Adrenal gland (tissue), 12 donors: Measurements from ENCODE around the gene SP140. TPM values are rescaled to one million over a fixed set of nuclear protein-coding genes. Genes with fewer than 3 reads are reported as not detected.
"Not testable (repeated sequence)": the region's sequence is repeated elsewhere in the genome, so short reads cannot be mapped to it uniquely, and the experiment has no call there.

Experiments
- DNase-seq, 7 donors: peaks; one replicate each; pipeline ENCODE4 v3.0.0-alpha.2; 2019 to 2020
- H3K27ac ChIP-seq, 5 donors: fragments of 200-600 bp; sonication (generic) in 4 of 5; 1 replicate in 3 of 5; 2 replicates in 2 of 5; pipeline versions ENCODE4 v1.5.1 to v1.8.0; 2016 to 2020; ENCODE audit warnings: mild to moderate bottlenecking in 1 of 5
- H3K27me3 ChIP-seq: fragments of 200-600 bp; 2 replicates; pipeline ENCODE4 v1.8.0; 2021
- H3K36me3 ChIP-seq, 2 donors: fragments of 200-600 bp; replicated peaks in 1 of 2; 1 replicate in 1 of 2; 2 replicates in 1 of 2; pipeline versions ENCODE4 v1.5.1 to v1.8.0; 2018 to 2022
- H3K4me1 ChIP-seq, 2 donors: fragments of 200-600 bp; replicated peaks in 1 of 2; 1 replicate in 1 of 2; 2 replicates in 1 of 2; pipeline versions ENCODE4 v1.5.1 to v1.8.0; 2018 to 2021
- H3K4me3 ChIP-seq, 4 donors: fragments of 200-600 bp; sonication (generic) in 3 of 4; one replicate each; pipeline ENCODE4 v1.5.1; 2016 to 2018
- H3K9me3 ChIP-seq, 3 donors: fragments of 200-600 bp; sonication (generic) in 1 of 3; replicated peaks in 1 of 3; 1 replicate in 2 of 3; 2 replicates in 1 of 3; pipeline versions ENCODE4 v1.5.1 to v1.8.0; 2016 to 2021
- POLR2A ChIP-seq, 2 donors: fragments of 450-650 bp; IDR thresholded peaks; one replicate each; pipeline ENCODE4 v1.6.1; 2017; ENCODE audit warnings: antibody characterized with exemption in 2 of 2, mild to moderate bottlenecking in 2 of 2, moderate library complexity in 1 of 2
- WGBS, 4 donors: extraction: QIAGEN DNeasy Blood & Tissue Kit in 2 of 4; methylation state at CpG; one replicate each; pipeline versions ENCODE4 v1.1.5 to v1.1.7; 2013 to 2017; 5-methylcytosine and 5-hydroxymethylcytosine counted together
- intact Hi-C, 2 donors: fragments of 100-400 bp; cut with DNase I; formaldehyde crosslinking; loops; one replicate each; pipeline versions ENCODE4 v1.14.1 to v1.15.0; 2022 to 2023
- polyA plus RNA-seq, 3 donors: library from polyadenylated mRNA; stranded (reverse); fragments of 200-250 nt in 2 of 3; fragments of 350-450 nt in 1 of 3; fragmentation: Illumina TruSeq in 1 of 3; extraction: RNeasy Lipid Tissue Mini Kit (QIAGEN cat#74804) in 1 of 3; gene quantifications; one replicate each; pipeline ENCODE4 v1.2.3, GENCODE V29; 2013 to 2014
- total RNA-seq, 9 donors: library from RNA; depleted of rRNA in 4 of 9; stranded (reverse); fragments of >200 nt in 4 of 9; fragments of 120-200 nt in 1 of 9; fragmentation: NEBNext Ultra II Directional in 1 of 9; extraction: Animal tissue kit (Norgen Biotek cat#: 25700) in 1 of 9; gene quantifications; one replicate each; pipeline versions ENCODE4 v1.1.0 to v1.2.4, GENCODE V29; 2013 to 2023
- TF ChIP-seq, protein P1 (sequence below), 6 experiments: fragments of 450-650 bp in 4 of 6; fragments of 200-600 bp in 2 of 6; sonication (generic) in 1 of 6; IDR thresholded peaks; 1 replicate in 5 of 6; 2 replicates in 1 of 6; pipeline versions ENCODE4 v1.5.1 to v1.8.0; 2016 to 2021; ENCODE audit warnings: antibody characterized with exemption in 6 of 6, mild to moderate bottlenecking in 2 of 6, moderate library complexity in 1 of 6
- donor health status: healthy with polysubstance abuse.
- donor health status: Bipolar disorder and iron deficiency.
- donor health status: DM: yes; HTN: yes; CAD: no.
- donor health status: DM: no; HTN: no; CAD: no.
- donor health status: DM: no; HTN: no; CAD: no.
- donor health status: DM: yes; HTN: yes; CAD: no.

Gene SP140
- total and polyA plus RNA-seq, 12 donors = 0.06 to 2.8 (median 1.7) TPM

DNA sequence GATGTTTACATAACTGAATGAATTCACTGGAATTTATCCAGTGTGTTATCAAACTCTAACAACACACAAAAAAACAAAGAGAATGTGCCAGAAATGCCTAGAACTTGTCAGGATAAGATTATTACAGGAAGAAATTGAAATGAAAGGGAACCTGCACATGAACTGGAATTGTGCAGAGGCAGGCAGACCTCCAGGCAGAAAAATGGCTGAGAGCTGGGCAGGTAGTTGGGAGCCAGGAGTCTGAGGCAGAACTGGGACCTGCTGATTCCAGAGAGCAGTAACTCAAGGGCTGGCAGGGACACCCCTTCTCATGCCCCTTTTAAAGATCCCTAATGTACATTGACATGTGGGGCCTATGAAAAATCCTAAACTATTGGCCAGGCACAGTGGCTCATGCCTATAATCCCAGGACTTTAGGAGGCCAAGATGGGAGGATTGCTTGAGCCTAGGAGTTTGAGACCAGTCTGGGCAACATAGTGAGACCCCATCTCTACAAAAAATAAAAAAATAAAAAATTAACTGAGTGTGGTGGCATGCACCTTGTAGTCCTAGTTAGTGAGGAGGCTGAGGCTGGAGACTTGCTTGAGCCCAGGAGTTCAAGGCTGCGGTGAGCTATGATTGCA lies 5.1 kb upstream of the SP140 start:
- Histone ChIP-seq H3K9me3 (no peaks in the 10 kb centered on the region), H3K4me3 (peak overlapping the region; percentile 10 to 93 (median 64)), H3K27me3 (no peaks in the 10 kb centered on the region), H3K27ac (peak overlapping the region; percentile 34 to 88 (median 59)), H3K36me3 (peaks cover 0 to 13% of the 10 kb centered on the region in 2 donors), H3K4me1 (peaks cover 6 to 21% of the 10 kb centered on the region in 2 donors)
- intact Hi-C loops = loop anchor here in 1 of 2 donors (10.0 kb wide), 1 partner anchor 244 kb away; no protein-coding TSS in a partner anchor
- WGBS, 4 donors = 95 to 100% (median 100%) methylated on average over 1 of the region's 1 CpG
- DNase-seq = peak in 1 of 7 donors; percentile 12
- TF ChIP-seq POLR2A (IDR thresholded peaks at IDR 0.05) = no peak
- TF ChIP-seq, protein P1, sequence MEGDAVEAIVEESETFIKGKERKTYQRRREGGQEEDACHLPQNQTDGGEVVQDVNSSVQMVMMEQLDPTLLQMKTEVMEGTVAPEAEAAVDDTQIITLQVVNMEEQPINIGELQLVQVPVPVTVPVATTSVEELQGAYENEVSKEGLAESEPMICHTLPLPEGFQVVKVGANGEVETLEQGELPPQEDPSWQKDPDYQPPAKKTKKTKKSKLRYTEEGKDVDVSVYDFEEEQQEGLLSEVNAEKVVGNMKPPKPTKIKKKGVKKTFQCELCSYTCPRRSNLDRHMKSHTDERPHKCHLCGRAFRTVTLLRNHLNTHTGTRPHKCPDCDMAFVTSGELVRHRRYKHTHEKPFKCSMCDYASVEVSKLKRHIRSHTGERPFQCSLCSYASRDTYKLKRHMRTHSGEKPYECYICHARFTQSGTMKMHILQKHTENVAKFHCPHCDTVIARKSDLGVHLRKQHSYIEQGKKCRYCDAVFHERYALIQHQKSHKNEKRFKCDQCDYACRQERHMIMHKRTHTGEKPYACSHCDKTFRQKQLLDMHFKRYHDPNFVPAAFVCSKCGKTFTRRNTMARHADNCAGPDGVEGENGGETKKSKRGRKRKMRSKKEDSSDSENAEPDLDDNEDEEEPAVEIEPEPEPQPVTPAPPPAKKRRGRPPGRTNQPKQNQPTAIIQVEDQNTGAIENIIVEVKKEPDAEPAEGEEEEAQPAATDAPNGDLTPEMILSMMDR (IDR thresholded peaks at IDR 0.05) = no peak

DNA sequence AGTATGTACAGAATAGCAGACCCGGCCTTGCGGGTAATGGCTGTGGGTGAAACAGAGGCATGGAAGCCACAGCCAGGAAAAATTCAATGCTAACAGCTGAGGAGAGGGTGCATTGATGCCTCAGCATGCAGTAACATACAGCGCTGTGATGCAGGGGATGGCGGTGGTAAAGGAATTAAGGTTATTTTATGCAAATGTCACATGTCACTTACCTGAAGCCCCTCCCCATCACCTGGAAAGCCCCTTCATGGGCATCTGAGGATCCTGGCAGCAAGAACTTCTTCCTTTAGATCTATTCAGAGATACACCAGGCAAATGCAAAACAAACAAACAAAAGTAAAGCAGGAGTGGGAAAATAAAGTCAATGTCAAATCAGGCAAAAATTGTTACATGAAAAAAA lies 4.0 kb upstream of the SP140 start:
- no peaks in the 10 kb centered on the region for H3K9me3 ChIP-seq
- peaks cover 6 to 21% of the 10 kb centered on the region in 2 donors for H3K4me1 ChIP-seq
- TF ChIP-seq POLR2A (IDR thresholded peaks at IDR 0.05) = no peak
- TF ChIP-seq, protein P1 (IDR thresholded peaks at IDR 0.05) = no peak
- H3K36me3 ChIP-seq = peaks cover 0 to 2% of the 10 kb centered on the region in 2 donors
- intact Hi-C loops = loop anchor here in 1 of 2 donors (10.0 kb wide), 1 partner anchor 243 kb away; no protein-coding TSS in a partner anchor
- no peak overlapping the region for H3K4me3 ChIP-seq
- DNase-seq = no peak
- 90 to 98% (median 96%) methylated on average over 4 of the region's 4 CpGs for WGBS, 4 donors
- no peak overlapping the region for H3K27ac ChIP-seq
- H3K27me3 ChIP-seq = no peaks in the 10 kb centered on the region

DNA sequence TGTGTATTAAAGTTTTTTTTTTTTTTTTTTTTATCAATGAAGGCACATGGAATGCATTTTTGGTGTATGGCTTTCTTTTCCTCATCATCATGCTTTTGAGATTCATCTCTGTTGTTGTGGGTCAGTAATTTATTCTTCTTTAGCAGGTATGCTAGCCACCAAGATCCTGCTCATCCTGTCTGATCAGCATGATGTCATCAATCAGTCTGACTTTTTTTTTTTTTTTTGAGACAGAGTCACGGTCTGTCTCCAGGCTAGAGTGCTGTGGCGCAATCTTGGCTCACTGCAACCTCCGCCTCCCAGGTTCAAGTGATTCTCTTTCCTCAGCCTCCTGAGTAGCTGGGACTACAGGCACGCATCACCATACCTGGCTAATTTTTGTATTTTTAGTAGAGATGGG lies 2.7 kb upstream of the SP140 start:
- 78 to 84% (median 83%) methylated on average over 4 of the region's 4 CpGs for WGBS, 4 donors
- intact Hi-C loops = loop anchor here in 1 of 2 donors (10.0 kb wide), 1 partner anchor 242 kb away; no protein-coding TSS in a partner anchor

DNA sequence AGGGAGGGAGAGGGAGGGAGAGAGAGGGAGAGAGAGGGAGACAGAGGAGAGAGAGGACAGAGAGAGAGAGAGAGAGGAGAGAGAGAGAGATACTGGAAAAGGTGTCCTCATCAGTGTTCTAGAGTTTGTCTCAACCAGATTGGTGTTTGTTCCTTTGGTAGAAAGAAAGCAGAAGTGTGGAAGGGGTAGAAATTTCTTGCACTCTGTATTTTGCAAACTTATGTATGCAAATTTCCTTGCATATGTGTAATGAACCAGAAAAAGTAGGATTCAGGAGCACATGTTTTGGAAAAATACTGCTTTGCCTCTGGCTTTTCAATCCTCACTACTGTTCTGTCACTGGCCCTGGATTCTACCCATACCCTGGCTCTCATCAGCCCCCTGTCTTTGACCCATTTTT lies 1.1 kb upstream of the SP140 start:
- no peak for DNase-seq
- H3K4me1 ChIP-seq = peaks cover 6 to 8% of the 10 kb centered on the region in 2 donors
- TF ChIP-seq POLR2A (IDR thresholded peaks at IDR 0.05) = no peak
- TF ChIP-seq, protein P1 (IDR thresholded peaks at IDR 0.05) = no peak
- H3K27ac ChIP-seq = no peak overlapping the region
- no peaks in the 10 kb centered on the region for H3K9me3 ChIP-seq
- H3K27me3 ChIP-seq = no peaks in the 10 kb centered on the region
- H3K36me3 ChIP-seq = no peaks in the 10 kb centered on the region
- intact Hi-C loops = loop anchor here in 1 of 2 donors (10.0 kb wide), 1 partner anchor 240 kb away; no protein-coding TSS in a partner anchor
- H3K4me3 ChIP-seq = no peak overlapping the region

More for the DNA sequence above, 2.7 kb upstream of the SP140 start:
- H3K27ac ChIP-seq, H3K4me3 ChIP-seq, H3K27me3 ChIP-seq, H3K36me3 ChIP-seq, H3K9me3 ChIP-seq, DNase-seq: not testable (repeated sequence)
- peaks cover 6 to 21% of the 10 kb centered on the region in 2 donors for H3K4me1 ChIP-seq
